ENCODE data around the gene LEKR1. TPM values are rescaled to one million over a fixed set of nuclear protein-coding genes. Genes with fewer than 3 reads are reported as not detected.

Gene LEKR1
- total and polyA plus RNA-seq, 9 of the 15 experiments (the other 6 are each of a cell fraction or from before 2014, with no cell fraction given): 0.76 to 1.8 (median 1.2) TPM

DNA sequence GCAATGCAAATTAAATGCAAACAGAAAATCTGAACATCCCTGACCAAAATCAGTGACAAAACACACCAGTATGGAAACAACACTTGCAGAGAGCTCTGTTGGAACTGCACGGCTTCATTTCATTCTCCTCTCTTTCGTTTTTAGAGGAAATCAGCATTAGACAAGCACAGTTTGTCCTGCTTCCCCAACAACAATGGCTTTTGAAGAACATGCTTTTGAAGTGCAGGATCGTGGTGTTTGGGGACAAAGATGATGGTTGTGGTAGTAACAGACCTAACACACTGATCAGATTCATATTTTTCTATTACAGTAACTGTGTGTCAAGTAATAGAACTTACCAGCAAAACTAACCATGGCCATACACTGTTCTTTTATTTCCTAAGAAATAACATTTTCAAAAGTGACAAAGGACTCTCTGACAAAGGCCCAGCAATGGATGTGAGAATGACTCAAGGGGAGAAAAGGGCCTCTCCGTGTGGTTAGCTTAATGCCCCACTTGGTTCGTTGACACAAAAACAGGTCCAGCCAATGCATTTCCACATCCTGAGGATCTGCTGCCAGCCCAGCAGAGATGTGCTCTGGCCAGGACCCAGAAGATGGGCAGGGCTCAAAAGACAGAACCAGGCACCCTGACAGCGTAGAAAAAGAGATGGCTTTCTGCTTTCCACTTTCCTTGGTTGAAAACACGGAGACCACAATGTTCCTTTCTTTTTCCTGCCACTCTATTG lies 249.7 kb downstream of the LEKR1 start:
- POLR2A ChIA-PET: no interaction called here
- no peak for FAIRE-seq
- TF ChIP-seq ZNF551 (CRISPR knock-in tag; IDR thresholded peaks at IDR 0.05) (no peak), PHTF2 (CRISPR knock-in tag; IDR thresholded peaks at IDR 0.05) (no peak), PPARD (CRISPR knock-in tag; IDR thresholded peaks at IDR 0.05) (no peak), RBM34 (IDR thresholded peaks at IDR 0.05; ENCODE audit: borderline replicate concordance, insufficient read depth, low read length) (no peak), GATA2 (CRISPR knock-in tag; IDR thresholded peaks at IDR 0.05) (no peak), ESRRB (CRISPR knock-in tag; IDR thresholded peaks at IDR 0.05; ENCODE audit: borderline replicate concordance) (no peak), IRF2 (CRISPR knock-in tag; IDR thresholded peaks at IDR 0.05) (no peak), CBFB (CRISPR knock-in tag; IDR thresholded peaks at IDR 0.05) (no peak), NFATC3 (IDR thresholded peaks at IDR 0.05) (no peak)
- TF ChIP-seq, protein P1, sequence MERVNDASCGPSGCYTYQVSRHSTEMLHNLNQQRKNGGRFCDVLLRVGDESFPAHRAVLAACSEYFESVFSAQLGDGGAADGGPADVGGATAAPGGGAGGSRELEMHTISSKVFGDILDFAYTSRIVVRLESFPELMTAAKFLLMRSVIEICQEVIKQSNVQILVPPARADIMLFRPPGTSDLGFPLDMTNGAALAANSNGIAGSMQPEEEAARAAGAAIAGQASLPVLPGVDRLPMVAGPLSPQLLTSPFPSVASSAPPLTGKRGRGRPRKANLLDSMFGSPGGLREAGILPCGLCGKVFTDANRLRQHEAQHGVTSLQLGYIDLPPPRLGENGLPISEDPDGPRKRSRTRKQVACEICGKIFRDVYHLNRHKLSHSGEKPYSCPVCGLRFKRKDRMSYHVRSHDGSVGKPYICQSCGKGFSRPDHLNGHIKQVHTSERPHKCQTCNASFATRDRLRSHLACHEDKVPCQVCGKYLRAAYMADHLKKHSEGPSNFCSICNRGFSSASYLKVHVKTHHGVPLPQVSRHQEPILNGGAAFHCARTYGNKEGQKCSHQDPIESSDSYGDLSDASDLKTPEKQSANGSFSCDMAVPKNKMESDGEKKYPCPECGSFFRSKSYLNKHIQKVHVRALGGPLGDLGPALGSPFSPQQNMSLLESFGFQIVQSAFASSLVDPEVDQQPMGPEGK (CRISPR knock-in tag; IDR thresholded peaks at IDR 0.05; ENCODE audit: borderline replicate concordance): no peak
- TF ChIP-seq, protein P2, sequence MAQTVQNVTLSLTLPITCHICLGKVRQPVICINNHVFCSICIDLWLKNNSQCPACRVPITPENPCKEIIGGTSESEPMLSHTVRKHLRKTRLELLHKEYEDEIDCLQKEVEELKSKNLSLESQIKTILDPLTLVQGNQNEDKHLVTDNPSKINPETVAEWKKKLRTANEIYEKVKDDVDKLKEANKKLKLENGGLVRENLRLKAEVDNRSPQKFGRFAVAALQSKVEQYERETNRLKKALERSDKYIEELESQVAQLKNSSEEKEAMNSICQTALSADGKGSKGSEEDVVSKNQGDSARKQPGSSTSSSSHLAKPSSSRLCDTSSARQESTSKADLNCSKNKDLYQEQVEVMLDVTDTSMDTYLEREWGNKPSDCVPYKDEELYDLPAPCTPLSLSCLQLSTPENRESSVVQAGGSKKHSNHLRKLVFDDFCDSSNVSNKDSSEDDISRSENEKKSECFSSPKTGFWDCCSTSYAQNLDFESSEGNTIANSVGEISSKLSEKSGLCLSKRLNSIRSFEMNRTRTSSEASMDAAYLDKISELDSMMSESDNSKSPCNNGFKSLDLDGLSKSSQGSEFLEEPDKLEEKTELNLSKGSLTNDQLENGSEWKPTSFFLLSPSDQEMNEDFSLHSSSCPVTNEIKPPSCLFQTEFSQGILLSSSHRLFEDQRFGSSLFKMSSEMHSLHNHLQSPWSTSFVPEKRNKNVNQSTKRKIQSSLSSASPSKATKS (CRISPR knock-in tag; IDR thresholded peaks at IDR 0.05): no peak
- TF ChIP-seq, protein P3, sequence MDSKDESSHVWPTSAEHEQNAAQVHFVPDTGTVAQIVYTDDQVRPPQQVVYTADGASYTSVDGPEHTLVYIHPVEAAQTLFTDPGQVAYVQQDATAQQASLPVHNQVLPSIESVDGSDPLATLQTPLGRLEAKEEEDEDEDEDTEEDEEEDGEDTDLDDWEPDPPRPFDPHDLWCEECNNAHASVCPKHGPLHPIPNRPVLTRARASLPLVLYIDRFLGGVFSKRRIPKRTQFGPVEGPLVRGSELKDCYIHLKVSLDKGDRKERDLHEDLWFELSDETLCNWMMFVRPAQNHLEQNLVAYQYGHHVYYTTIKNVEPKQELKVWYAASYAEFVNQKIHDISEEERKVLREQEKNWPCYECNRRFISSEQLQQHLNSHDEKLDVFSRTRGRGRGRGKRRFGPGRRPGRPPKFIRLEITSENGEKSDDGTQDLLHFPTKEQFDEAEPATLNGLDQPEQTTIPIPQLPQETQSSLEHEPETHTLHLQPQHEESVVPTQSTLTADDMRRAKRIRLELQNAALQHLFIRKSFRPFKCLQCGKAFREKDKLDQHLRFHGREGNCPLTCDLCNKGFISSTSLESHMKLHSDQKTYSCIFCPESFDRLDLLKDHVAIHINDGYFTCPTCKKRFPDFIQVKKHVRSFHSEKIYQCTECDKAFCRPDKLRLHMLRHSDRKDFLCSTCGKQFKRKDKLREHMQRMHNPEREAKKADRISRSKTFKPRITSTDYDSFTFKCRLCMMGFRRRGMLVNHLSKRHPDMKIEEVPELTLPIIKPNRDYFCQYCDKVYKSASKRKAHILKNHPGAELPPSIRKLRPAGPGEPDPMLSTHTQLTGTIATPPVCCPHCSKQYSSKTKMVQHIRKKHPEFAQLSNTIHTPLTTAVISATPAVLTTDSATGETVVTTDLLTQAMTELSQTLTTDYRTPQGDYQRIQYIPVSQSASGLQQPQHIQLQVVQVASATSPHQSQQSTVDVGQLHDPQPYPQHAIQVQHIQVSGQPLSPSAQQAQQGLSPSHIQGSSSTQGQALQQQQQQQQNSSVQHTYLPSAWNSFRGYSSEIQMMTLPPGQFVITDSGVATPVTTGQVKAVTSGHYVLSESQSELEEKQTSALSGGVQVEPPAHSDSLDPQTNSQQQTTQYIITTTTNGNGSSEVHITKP (IDR thresholded peaks at IDR 0.05; ENCODE audit: partially characterized antibody): no peak

More for the DNA sequence above, 249.7 kb downstream of the LEKR1 start:
- ATAC-seq (no peak), DNase-seq (ENCODE audit: extremely low read depth in 1 of 4, low spot score in 3 of 4) (no peak)
- Histone ChIP-seq H3K27me3 (ENCODE audit: control insufficient read depth in 2 of 2, insufficient read depth in 2 of 2, low read length in 2 of 2) (no peaks in the 10 kb centered on the region), H3K4me1 (replicated peaks in 1 of 2; ENCODE audit: control insufficient read depth in 2 of 2, insufficient read depth in 2 of 2, low read length in 2 of 2) (no peaks in the 10 kb centered on the region), H3K9me1 (ENCODE audit: control insufficient read depth, insufficient read depth, low read length) (no peaks in the 10 kb centered on the region), H3K9ac (ENCODE audit: insufficient read depth in 1 of 2, low read depth in 2 of 2, low read length in 2 of 2) (no peak overlapping the region), H3K4me2 (ENCODE audit: insufficient read depth, low read length) (no peak overlapping the region), H3K36me3 (ENCODE audit: control insufficient read depth, insufficient read depth, low read length) (no peaks in the 10 kb centered on the region), H4K20me1 (replicated peaks; ENCODE audit: control insufficient read depth, insufficient read depth, low read length) (no peaks in the 10 kb centered on the region), H3K9me3 (replicated peaks; ENCODE audit: control insufficient read depth, insufficient read depth, low read depth, low read length) (no peaks in the 10 kb centered on the region), H3K4me3 (no peak overlapping the region), H3K79me2 (ENCODE audit: control insufficient read depth, insufficient read depth, low read length) (no peaks in the 10 kb centered on the region), H3K27ac (ENCODE audit: extremely low read depth, low read depth, low read length) (no peak overlapping the region), H2AFZ (ENCODE audit: low read depth, low read length) (no peak overlapping the region; the same call in none of the 2 replicates)
- intact Hi-C loops (cut with micrococcal nuclease) (no loop called here), in situ Hi-C loops (cut with MboI) (no loop called here)
- CTCF ChIA-PET (ENCODE audit: low intra/inter-chr PET ratio): no interaction called here
- no TSS peak for BruUV-seq (replicated peaks)
- WGBS (ENCODE audit: insufficient coverage, low coverage, missing lambda C conversion rate): 19% methylated on average over 7 of the region's 7 CpGs

Data from K562 (cell line).